Upper lobe of left lung (tissue), 6 donors: ENCODE data around the gene TEKT5. TPM values are rescaled to one million over a fixed set of nuclear protein-coding genes. Genes with fewer than 3 reads are reported as not detected.

Experiments
- ATAC-seq, 2 donors: fragments of 200-7000 bp; cut with Tn5 transposase; one replicate each; pipeline ENCODE4 v1.9.1; 2022; ENCODE audit warnings: mild to moderate bottlenecking in 2 of 2, moderate library complexity in 2 of 2; ENCODE audit not compliant: low FRiP score in 2 of 2
- DNase-seq, 2 donors: peaks; one replicate each; pipeline ENCODE4 v3.0.0-alpha.2; 2019 to 2020
- H3K27ac ChIP-seq, 4 donors: fragments of 200-600 bp; sonication (generic); one replicate each; pipeline ENCODE4 v1.5.1; 2016 to 2019
- H3K27me3 ChIP-seq, 4 donors: fragments of 200-600 bp; sonication (generic); one replicate each; pipeline ENCODE4 v1.5.1; 2017 to 2019
- H3K36me3 ChIP-seq, 4 donors: fragments of 200-600 bp; sonication (generic); one replicate each; pipeline ENCODE4 v1.5.1; 2016 to 2019
- H3K4me1 ChIP-seq, 4 donors: fragments of 200-600 bp; sonication (generic); one replicate each; pipeline ENCODE4 v1.5.1; 2018 to 2019
- H3K4me3 ChIP-seq, 4 donors: fragments of 200-600 bp; sonication (generic); one replicate each; pipeline ENCODE4 v1.5.1; 2017 to 2019; ENCODE audit warnings: mild to moderate bottlenecking in 2 of 4, moderate library complexity in 1 of 4
- H3K9me3 ChIP-seq, 4 donors: fragments of 200-600 bp; sonication (generic); one replicate each; pipeline ENCODE4 v1.5.1; 2018 to 2019
- CTCF ChIP-seq, 6 experiments: fragments of 450-650 bp in 4 of 6; fragments of 200-600 bp in 2 of 6; sonication (generic) in 2 of 6; IDR thresholded peaks; one replicate each; pipeline ENCODE4 v1.5.1; 2016 to 2019; ENCODE audit warnings: antibody characterized with exemption in 6 of 6
- EP300 ChIP-seq, 4 donors: sonication (generic); formaldehyde crosslinking; IDR thresholded peaks; one replicate each; pipeline ENCODE4 v1.5.1; 2017; ENCODE audit warnings: antibody characterized with exemption in 4 of 4, control low read depth in 2 of 4
- POLR2A ChIP-seq, 4 donors: fragments of 450-650 bp; IDR thresholded peaks; one replicate each; pipeline ENCODE4 v1.5.1; 2016 to 2017; ENCODE audit warnings: antibody characterized with exemption in 4 of 4, mild to moderate bottlenecking in 2 of 4
- POLR2AphosphoS5 ChIP-seq, 2 donors: sonication (generic); formaldehyde crosslinking; IDR thresholded peaks; one replicate each; pipeline ENCODE4 v1.5.1; 2017; ENCODE audit warnings: antibody characterized with exemption in 2 of 2
- WGBS, 2 donors: methylation state at CpG; one replicate each; pipeline ENCODE4 v1.1.5; 2017 to 2018; 5-methylcytosine and 5-hydroxymethylcytosine counted together
- total RNA-seq, 6 donors: library from RNA; depleted of rRNA in 4 of 6; stranded (reverse); fragments of >200 nt in 4 of 6; gene quantifications; one replicate each; pipeline versions ENCODE4 v1.1.0 to v1.2.1, GENCODE V29; 2016 to 2021
- donor health status: DM: no; HTN: no; CAD: no; lungs with moderate emphysema.
- donor health status: DM: no; HTN: yes; CAD: no; lungs with severe emphysema.

The TEKT5 gene
- total RNA-seq, 6 donors from 2014 or later = 0.20 to 2.1 (median 0.44) TPM; not detected in 3

DNA sequence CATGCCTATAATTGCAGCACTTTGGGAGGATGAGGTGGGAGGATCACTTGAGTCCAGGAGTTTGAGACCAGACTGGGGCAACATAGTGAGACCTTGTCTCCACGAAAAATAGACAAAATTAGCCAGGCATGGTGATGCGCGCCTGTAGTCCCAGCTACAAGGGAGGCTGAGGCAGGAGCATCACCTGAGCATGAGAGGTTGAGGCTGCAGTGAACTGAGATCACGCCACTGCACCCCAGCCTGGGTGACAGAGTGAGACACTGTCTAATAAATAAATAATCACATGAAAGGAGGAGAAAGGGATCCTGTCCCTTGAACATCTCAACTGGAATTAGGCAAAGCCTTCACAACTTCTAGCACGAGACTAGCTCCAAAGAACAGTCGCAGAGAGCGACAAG, 53.2 kb downstream of the TEKT5 start:
- H3K4me3 ChIP-seq = no peak overlapping the region
- H3K4me1 ChIP-seq = peaks cover 6 to 30% (median 17%) of the 10 kb centered on the region in 4 donors
- 93 to 96% methylated on average over 7 of the region's 7 CpGs for WGBS, 2 donors
- ATAC-seq (no peak), DNase-seq (no peak)
- H3K36me3 ChIP-seq = no peaks in the 10 kb centered on the region
- no peak for TF ChIP-seq CTCF (IDR thresholded peaks at IDR 0.05)
- no peak for TF ChIP-seq POLR2AphosphoS5 (IDR thresholded peaks at IDR 0.05)
- TF ChIP-seq EP300 (IDR thresholded peaks at IDR 0.05) = no peak
- TF ChIP-seq POLR2A (IDR thresholded peaks at IDR 0.05) = no peak
- no peaks in the 10 kb centered on the region for H3K9me3 ChIP-seq
- no peaks in the 10 kb centered on the region for H3K27me3 ChIP-seq
- H3K27ac ChIP-seq = peak overlapping the region in 1 of 4 donors; percentile 51

- WGBS, 2 donors = 91 to 95% methylated on average over 3 of the region's 3 CpGs
- no peak for DNase-seq
- Histone ChIP-seq H3K36me3 (no peaks in the 10 kb centered on the region), H3K9me3 (no peaks in the 10 kb centered on the region), H3K27me3 (no peaks in the 10 kb centered on the region), H3K4me3 (no peak overlapping the region), H3K4me1 (peaks cover 6 to 25% (median 15%) of the 10 kb centered on the region in 4 donors), H3K27ac (no peak overlapping the region)
- no peak for ATAC-seq
- TF ChIP-seq EP300 (IDR thresholded peaks at IDR 0.05) = no peak
- no peak for TF ChIP-seq POLR2A (IDR thresholded peaks at IDR 0.05)
- TF ChIP-seq POLR2AphosphoS5 (IDR thresholded peaks at IDR 0.05) = no peak
- no peak for TF ChIP-seq CTCF (IDR thresholded peaks at IDR 0.05)
Observed at GRCh38 chr16:10640934-10641333, 53.8 kb downstream of the TEKT5 start.

GRCh38 chr16:10638101-10638500, 56.6 kb downstream of the TEKT5 start:
- Histone ChIP-seq H3K27me3 (no peaks in the 10 kb centered on the region), H3K4me1 (peaks cover 6 to 16% (median 11%) of the 10 kb centered on the region in 4 donors), H3K36me3 (no peaks in the 10 kb centered on the region), H3K9me3 (peaks cover 0 to 3% (median 0%) of the 10 kb centered on the region in 4 donors), H3K4me3 (no peak overlapping the region), H3K27ac (no peak overlapping the region)
- WGBS, 2 donors = 64 to 75% methylated on average over 6 of the region's 6 CpGs
- peak in 1 of 2 donors; percentile 50 for DNase-seq
- ATAC-seq = no peak
- TF ChIP-seq POLR2AphosphoS5 (IDR thresholded peaks at IDR 0.05) (no peak), POLR2A (IDR thresholded peaks at IDR 0.05) (no peak), CTCF (IDR thresholded peaks at IDR 0.05) (no peak), EP300 (IDR thresholded peaks at IDR 0.05) (no peak)

DNA sequence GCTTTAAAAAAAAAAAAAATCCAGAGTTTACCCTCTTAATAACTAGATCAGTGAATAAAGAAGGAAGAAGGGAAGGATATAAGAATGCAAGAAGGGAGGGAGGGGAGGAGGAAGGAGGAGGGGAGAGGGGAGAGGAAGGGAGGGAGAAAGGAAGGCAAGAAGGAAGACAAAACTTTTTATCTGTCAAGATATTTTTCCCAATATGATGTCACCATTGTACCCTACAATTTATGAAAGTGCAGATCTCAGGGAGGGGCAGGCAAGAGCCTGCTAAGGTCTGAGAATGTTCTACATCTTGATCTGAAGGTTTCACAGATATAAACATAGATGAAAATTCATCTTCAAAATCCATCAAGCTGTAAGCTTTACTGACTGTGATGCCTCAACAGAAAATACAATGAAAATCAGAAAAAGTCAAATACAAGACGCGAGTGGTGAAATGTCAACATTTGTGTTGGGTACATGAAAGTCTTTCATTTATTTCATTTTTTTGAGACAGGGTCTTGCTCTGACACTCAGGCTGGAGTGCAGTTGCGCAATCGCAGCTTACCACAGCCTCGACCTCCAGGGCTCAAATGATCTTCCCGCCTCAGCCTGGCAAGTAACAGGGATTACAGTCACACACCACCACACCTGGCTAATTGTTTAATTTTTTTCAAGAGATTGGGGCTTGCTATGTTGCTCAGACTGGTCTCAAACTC, 57.2 kb downstream of the TEKT5 start:
- Histone ChIP-seq H3K27ac (no peak overlapping the region), H3K4me3 (no peak overlapping the region), H3K36me3 (no peaks in the 10 kb centered on the region), H3K9me3 (peaks cover 0 to 3% (median 0%) of the 10 kb centered on the region in 4 donors), H3K27me3 (no peaks in the 10 kb centered on the region), H3K4me1 (peaks cover 5 to 16% (median 10%) of the 10 kb centered on the region in 4 donors)
- ATAC-seq (no peak), DNase-seq (peak in 1 of 2 donors; percentile 59)
- 57 to 59% methylated on average over 6 of the region's 6 CpGs for WGBS, 2 donors
- TF ChIP-seq POLR2AphosphoS5 (IDR thresholded peaks at IDR 0.05) (no peak), EP300 (IDR thresholded peaks at IDR 0.05) (no peak), POLR2A (IDR thresholded peaks at IDR 0.05) (no peak), CTCF (IDR thresholded peaks at IDR 0.05) (no peak)
